GM12878 (cell line): ENCODE measurements around the gene DMPK. TPM values are rescaled to one million over a fixed set of nuclear protein-coding genes. Genes with fewer than 3 reads are reported as not detected.
"Not testable (repeated sequence)": the region's sequence is repeated elsewhere in the genome, so short reads cannot be mapped to it uniquely, and the experiment has no call there.

Experiments used
- ATAC-seq: fragments of 200-7000 bp; cut with Tn5 transposase; 3 replicates; pipeline ENCODE4 v1.9.1; 2020; ENCODE audit warnings: mild to moderate bottlenecking, moderate library complexity
- BruUV-seq: library from RNA; stranded (reverse); fragments of 400-500 nt; replicated peaks from 2 replicates; lab custom pipeline; 2021; lab: Mats Ljungman, UMichigan
- CTCF ChIA-PET: fragments of 300-600 bp; sonication (Branson Sonifier 250); formaldehyde crosslinking; extraction: SDS; loops from one replicate; lab custom pipeline; 2021; ENCODE audit warnings: inconsistent platforms; lab: Yijun Ruan, JAX
- POLR2A ChIA-PET: fragments of 350-600 bp; formaldehyde crosslinking; extraction: SDS; loops from one replicate; lab custom pipeline; 2021; ENCODE audit warnings: inconsistent platforms; lab: Charles Lee
- RAD21 ChIA-PET: fragments of 300-600 bp; sonication (Branson Sonifier 250); formaldehyde crosslinking; loops from one replicate; lab custom pipeline; 2023; ENCODE audit warnings: antibody characterized with exemption; ENCODE audit not compliant: unreplicated experiment; lab: Charles Lee
- SMC1A ChIA-PET: fragments of 300-600 bp; sonication (Branson Sonifier 250); formaldehyde crosslinking; loops from one replicate; lab custom pipeline; 2023; ENCODE audit not compliant: unreplicated experiment, uncharacterized antibody; lab: Charles Lee
- DNase-seq: peaks from one replicate; pipeline ENCODE4 v3.0.0-alpha.2; 2011; ENCODE audit warnings: low read depth, low spot score
- FAIRE-seq: peaks from 3 replicates; lab custom pipeline; 2011; peaks lifted over from hg19 to GRCh38; lab: Jason Lieb, UNC
- H2AFZ ChIP-seq: 2 replicates; pipeline ENCODE4 v1.6.0; 2011; ENCODE audit warnings: low read depth, low read length, control low read depth; ENCODE audit not compliant: control insufficient read depth
- H3K27ac ChIP-seq: 2 replicates; pipeline ENCODE4 v1.5.1; 2011; ENCODE audit warnings: control low read depth; ENCODE audit not compliant: control insufficient read depth, insufficient read depth
- H3K27me3 ChIP-seq, 2 experiments: replicated peaks in 1 of 2; 2 replicates each; pipeline versions ENCODE4 v1.6.0 to v1.6.1; 2011; ENCODE audit warnings: low read length in 1 of 2; ENCODE audit not compliant: control insufficient read depth in 2 of 2, insufficient read depth in 2 of 2
- H3K36me3 ChIP-seq, 2 experiments: 2 replicates each; pipeline ENCODE4 v1.5.1; 2011; ENCODE audit warnings: low read length in 1 of 2; ENCODE audit not compliant: control insufficient read depth in 2 of 2, insufficient read depth in 2 of 2
- H3K4me1 ChIP-seq: 2 replicates; pipeline ENCODE4 v1.6.1; 2011; ENCODE audit warnings: mild to moderate bottlenecking, low read length, moderate library complexity, mixed read lengths; ENCODE audit not compliant: control insufficient read depth, insufficient read depth
- H3K4me2 ChIP-seq: 2 replicates; pipeline ENCODE4 v1.6.0; 2011; ENCODE audit warnings: control low read depth; ENCODE audit not compliant: control insufficient read depth, insufficient read depth
- H3K4me3 ChIP-seq: fragments of 200-600 bp; sonication (generic); 2 replicates; pipeline ENCODE4 v1.5.1; 2016
- H3K79me2 ChIP-seq: 2 replicates; pipeline ENCODE4 v1.6.0; 2011; ENCODE audit warnings: low read length; ENCODE audit not compliant: control insufficient read depth, insufficient read depth
- H3K9ac ChIP-seq: 2 replicates; pipeline ENCODE4 v1.8.0; 2011; ENCODE audit warnings: low read length, control low read depth, mixed read lengths; ENCODE audit not compliant: control insufficient read depth, insufficient read depth
- H3K9me3 ChIP-seq: replicated peaks from 3 replicates; pipeline ENCODE4 v1.5.1; 2011; ENCODE audit warnings: mild to moderate bottlenecking, low read length; ENCODE audit not compliant: control insufficient read depth, insufficient read depth
- H4K20me1 ChIP-seq: 2 replicates; pipeline ENCODE4 v1.6.0; 2011; ENCODE audit not compliant: control insufficient read depth, insufficient read depth
- WGBS: methylation state at CpG from one replicate; pipeline ENCODE4 v1.1.6; 2016; ENCODE audit warnings: low lambda C conversion rate; ENCODE audit not compliant: insufficient replicate concordance, insufficient coverage; ENCODE audit errors: missing lambda C conversion rate; 5-methylcytosine and 5-hydroxymethylcytosine counted together
- in situ Hi-C: fragments of 300-500 bp; cut with MboI; formaldehyde crosslinking; loops from 9 replicates; pipeline ENCODE4 v1.14.3; 2018; ENCODE audit warnings: mixed read lengths
- intact Hi-C: fragments of 100-400 bp; cut with micrococcal nuclease; formaldehyde crosslinking; loops from one replicate; pipeline ENCODE4 v1.14.2; 2022; ENCODE audit not compliant: unreplicated experiment
- polyA plus RNA-seq, 11 experiments: library from polyadenylated mRNA; depleted of rRNA in 4 of 11; unstranded in 6 of 11; stranded (reverse) in 5 of 11; fragments of >200 nt; fragmentation: Nextera tagmentation in 4 of 11; fragmentation: Illumina TruSeq in 1 of 11; extraction: Ambion mirVana in 4 of 11; extraction: Trizol in 1 of 11; gene quantifications; 1 replicate in 1 of 11; 2 replicates in 10 of 11; pipeline versions ENCODE4 v1.2.1 to v1.2.3, GENCODE V29; 2011 to 2016; ENCODE audit warnings: inconsistent platforms in 2 of 11, missing spikeins in 2 of 11, low read depth in 1 of 11
- total RNA-seq, 4 experiments: library from RNA; depleted of rRNA in 3 of 4; stranded (reverse); fragments of >200 nt in 3 of 4; fragmentation: Illumina TruSeq in 1 of 4; extraction: Trizol in 1 of 4; gene quantifications; 2 replicates each; pipeline versions ENCODE4 v1.2.1 to v1.2.3, GENCODE V29; 2013 to 2021
- TF ChIP-seq, protein P1 (sequence below): fragments of 450-650 bp; formaldehyde crosslinking; IDR thresholded peaks from 2 replicates; pipeline ENCODE4 v1.4.0; 2020; ENCODE audit warnings: mild to moderate bottlenecking, moderate library complexity

Gene DMPK
- total and polyA plus RNA-seq, 10 of the 15 experiments (the other 5 are each of a cell fraction or from before 2014, with no cell fraction given): 0.60 to 33.6 (median 5.2) TPM

DNA sequence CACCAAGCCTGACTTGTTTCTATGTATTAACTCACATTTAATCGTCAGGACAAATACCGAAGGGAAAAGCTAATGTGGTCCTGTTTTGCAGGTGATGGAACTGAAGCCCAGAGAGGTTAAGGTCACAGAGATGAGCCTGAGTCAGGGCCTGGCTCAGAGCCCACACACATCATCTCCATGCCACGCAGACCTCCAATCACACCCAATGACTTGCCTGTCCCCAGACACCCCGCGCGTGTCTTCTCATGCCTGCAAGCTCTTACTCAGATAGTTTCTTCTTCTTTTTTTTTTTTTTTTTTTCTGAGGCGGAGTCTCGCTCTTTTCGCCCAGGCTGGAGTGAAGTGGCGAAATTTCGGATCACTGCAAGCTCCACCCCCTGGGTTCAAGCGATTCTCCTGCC lies 29.7 kb downstream of the DMPK start (continued):
- TF ChIP-seq, protein P1, sequence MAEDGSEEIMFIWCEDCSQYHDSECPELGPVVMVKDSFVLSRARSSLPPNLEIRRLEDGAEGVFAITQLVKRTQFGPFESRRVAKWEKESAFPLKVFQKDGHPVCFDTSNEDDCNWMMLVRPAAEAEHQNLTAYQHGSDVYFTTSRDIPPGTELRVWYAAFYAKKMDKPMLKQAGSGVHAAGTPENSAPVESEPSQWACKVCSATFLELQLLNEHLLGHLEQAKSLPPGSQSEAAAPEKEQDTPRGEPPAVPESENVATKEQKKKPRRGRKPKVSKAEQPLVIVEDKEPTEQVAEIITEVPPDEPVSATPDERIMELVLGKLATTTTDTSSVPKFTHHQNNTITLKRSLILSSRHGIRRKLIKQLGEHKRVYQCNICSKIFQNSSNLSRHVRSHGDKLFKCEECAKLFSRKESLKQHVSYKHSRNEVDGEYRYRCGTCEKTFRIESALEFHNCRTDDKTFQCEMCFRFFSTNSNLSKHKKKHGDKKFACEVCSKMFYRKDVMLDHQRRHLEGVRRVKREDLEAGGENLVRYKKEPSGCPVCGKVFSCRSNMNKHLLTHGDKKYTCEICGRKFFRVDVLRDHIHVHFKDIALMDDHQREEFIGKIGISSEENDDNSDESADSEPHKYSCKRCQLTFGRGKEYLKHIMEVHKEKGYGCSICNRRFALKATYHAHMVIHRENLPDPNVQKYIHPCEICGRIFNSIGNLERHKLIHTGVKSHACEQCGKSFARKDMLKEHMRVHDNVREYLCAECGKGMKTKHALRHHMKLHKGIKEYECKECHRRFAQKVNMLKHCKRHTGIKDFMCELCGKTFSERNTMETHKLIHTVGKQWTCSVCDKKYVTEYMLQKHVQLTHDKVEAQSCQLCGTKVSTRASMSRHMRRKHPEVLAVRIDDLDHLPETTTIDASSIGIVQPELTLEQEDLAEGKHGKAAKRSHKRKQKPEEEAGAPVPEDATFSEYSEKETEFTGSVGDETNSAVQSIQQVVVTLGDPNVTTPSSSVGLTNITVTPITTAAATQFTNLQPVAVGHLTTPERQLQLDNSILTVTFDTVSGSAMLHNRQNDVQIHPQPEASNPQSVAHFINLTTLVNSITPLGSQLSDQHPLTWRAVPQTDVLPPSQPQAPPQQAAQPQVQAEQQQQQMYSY: no peak

DNA sequence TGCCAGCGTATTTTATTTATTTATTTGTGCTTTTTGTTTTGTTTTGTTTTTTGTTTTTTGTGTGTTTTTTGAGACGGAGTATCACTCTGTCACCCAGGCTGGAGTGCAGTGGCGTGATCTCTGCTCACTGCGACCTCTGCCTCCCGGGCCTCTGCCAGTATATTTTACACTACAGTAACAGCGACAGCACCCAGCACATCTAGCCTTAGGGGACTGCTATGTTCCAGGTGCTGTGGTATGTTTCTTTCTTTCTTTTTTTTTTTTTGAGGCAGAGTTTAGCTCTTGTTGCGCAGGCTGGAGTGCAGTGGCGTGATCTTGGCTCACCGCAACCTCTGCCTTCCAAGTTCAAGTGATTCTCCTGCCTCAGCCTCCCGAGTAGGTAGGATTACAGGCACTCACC lies 30.8 kb downstream of the DMPK start:
- H2AFZ ChIP-seq, H3K27me3 ChIP-seq, RAD21 ChIA-PET, H3K27ac ChIP-seq, intact Hi-C loops, in situ Hi-C loops, H3K79me2 ChIP-seq, H3K36me3 ChIP-seq, H3K9ac ChIP-seq, ATAC-seq, FAIRE-seq, H3K4me3 ChIP-seq, H3K9me3 ChIP-seq, H3K4me1 ChIP-seq, H3K4me2 ChIP-seq, SMC1A ChIA-PET, DNase-seq, BruUV-seq, H4K20me1 ChIP-seq: not testable (repeated sequence)
- 53% methylated on average over 9 of the region's 10 CpGs for WGBS
- POLR2A ChIA-PET: interaction anchor here (0.9 kb wide), 1 partner anchor 20 kb away, joined by 3 read pairs; the partner anchor contains the start of gene FBXO46
- CTCF ChIA-PET: interaction anchor here (0.6 to 3.0 kb wide), 6 partner anchors 11 to 130 kb away, joined by 3 to 17 read pairs (median 4); partner anchors contain the start of genes FBXO46 and SIX5
